Gastrocnemius medialis (tissue), 4 donors: ENCODE measurements around the gene SPATA32.

ENCODE experiments used
- POLR2A ChIP-seq, 2 donors: fragments of 450-650 bp; IDR thresholded peaks; one replicate each; pipeline ENCODE4 v1.6.1; 2017; ENCODE audit warnings: antibody characterized with exemption in 2 of 2, mild to moderate bottlenecking in 2 of 2, moderate library complexity in 2 of 2
- TF ChIP-seq, protein P1 (sequence below), 5 experiments: fragments of 450-650 bp in 3 of 5; fragments of 200-600 bp in 2 of 5; sonication (generic) in 2 of 5; IDR thresholded peaks in 4 of 5; conservative IDR thresholded peaks in 1 of 5; 1 replicate in 4 of 5; 2 replicates in 1 of 5; pipeline ENCODE4 v1.5.1; 2016 to 2019; ENCODE audit warnings: antibody characterized with exemption in 5 of 5, mild to moderate bottlenecking in 3 of 5, moderate library complexity in 3 of 5

DNA sequence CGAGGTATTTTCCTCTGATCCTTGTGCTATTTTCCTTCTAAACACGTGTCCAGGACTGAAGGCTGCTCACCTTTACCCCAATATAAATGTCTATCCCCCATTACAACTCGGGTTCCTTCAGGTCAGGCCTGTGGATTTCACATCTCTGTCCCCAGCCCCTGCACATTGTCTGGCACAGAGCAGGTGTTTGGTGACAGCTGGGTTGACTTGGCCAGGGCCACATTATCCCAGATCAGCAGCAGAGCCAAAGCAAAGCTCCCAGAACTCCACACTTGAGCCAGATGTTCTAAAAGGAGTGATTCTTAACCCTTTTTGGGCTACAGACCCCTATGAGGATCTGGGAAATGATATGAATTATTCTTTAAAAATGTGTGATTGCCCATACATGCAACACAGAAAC, 18.0 kb upstream of the SPATA32 start:
- TF ChIP-seq, protein P1, sequence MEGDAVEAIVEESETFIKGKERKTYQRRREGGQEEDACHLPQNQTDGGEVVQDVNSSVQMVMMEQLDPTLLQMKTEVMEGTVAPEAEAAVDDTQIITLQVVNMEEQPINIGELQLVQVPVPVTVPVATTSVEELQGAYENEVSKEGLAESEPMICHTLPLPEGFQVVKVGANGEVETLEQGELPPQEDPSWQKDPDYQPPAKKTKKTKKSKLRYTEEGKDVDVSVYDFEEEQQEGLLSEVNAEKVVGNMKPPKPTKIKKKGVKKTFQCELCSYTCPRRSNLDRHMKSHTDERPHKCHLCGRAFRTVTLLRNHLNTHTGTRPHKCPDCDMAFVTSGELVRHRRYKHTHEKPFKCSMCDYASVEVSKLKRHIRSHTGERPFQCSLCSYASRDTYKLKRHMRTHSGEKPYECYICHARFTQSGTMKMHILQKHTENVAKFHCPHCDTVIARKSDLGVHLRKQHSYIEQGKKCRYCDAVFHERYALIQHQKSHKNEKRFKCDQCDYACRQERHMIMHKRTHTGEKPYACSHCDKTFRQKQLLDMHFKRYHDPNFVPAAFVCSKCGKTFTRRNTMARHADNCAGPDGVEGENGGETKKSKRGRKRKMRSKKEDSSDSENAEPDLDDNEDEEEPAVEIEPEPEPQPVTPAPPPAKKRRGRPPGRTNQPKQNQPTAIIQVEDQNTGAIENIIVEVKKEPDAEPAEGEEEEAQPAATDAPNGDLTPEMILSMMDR (IDR thresholded peaks at IDR 0.05 in 4 of 5, conservative IDR thresholded peaks at IDR 0.05 in 1 of 5): no peak
- TF ChIP-seq POLR2A (IDR thresholded peaks at IDR 0.05): no peak
